GM18519 (cell line): ENCODE results near the gene SGK1.
A peak's percentile ranks its signal among the peaks of the same experiment; 100 is the strongest.
"Not testable (repeated sequence)": the region's sequence is repeated elsewhere in the genome, so short reads cannot be mapped to it uniquely, and the experiment has no call there.

Experiments
- ATAC-seq: cut with Tn5 transposase; IDR thresholded peaks from one replicate; pipeline ENCODE4 v1.9.1; 2021; ENCODE audit warnings: mild to moderate bottlenecking, moderate library complexity; ENCODE audit not compliant: unreplicated experiment, low FRiP score

SGK1 gene

DNA sequence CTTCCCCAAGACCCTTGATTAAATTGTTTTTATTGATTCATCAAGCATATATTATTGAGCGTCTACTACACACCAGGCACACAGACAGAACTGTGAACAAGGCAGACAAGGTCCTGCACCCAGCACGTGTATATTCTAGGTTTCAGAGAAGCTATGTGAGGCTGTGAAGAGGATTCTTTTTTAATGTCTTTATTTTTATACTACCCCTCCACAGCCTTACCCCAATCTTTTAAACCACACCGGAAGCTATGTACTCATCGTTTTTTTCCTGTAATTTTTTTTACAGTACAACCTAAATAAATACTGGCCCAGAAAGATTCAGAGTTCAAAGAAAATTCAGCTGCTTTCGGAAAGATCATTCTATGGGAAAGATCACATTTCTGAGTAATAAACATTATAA, 10.0 kb downstream of the SGK1 start:
- ATAC-seq: no peak

DNA sequence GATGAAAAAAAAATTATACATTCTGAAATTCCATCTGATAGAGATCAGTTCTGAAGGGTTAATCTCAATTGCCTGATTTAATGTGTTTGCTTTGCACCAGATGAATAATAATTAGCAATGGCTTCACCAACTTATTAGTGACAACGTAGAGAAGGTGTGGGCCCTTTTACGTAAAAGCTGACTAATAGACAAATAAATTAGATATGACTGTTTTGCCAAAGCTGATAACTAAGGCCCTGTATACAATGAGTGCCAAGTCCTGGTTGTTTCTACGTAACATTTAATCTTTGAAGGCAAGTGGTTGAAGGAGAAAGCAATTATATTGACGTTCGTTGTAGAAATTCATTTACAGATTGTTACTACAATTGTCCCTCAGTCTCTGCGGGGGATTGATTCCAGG, 10.8 kb downstream of the SGK1 start:
- no peak for ATAC-seq

DNA sequence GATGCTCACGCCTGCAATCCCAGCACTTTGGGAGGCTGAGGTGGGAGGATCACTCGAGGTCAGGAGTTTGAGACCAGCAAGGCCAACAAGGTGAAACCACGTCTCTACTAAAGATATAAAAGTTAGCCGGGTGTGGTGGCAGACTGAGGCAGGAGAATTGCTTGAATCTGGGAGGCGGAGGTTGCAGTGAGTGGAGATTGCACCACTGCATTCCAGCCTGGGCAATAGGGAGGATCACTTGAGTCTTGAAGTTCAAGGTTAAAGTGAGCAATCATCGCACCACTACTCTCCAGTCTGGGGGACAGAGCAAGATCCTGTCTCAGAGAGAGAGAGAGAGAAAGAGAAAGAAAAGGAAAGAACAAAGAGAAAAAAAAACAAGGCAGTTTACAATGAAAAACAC, 13.5 kb downstream of the SGK1 start:
- not testable (repeated sequence) for ATAC-seq

DNA sequence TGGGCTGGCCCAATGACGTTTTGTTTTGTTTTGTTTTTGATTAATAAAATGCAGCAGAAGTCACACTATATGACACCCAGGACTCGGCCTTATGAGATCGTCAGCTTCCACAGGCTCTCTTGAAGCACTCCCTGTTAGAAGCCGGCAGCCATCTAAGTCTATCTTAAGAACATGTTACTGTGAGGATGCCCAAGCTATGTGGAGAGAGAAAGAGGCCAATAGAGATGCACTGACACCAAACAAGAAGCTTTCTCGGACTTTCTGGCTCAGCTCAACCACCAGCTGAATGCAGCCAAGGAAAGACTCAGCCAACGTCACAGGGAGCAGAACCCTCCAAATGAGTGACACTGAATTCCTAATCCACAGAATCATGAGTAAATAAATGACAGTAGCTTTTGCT, 14.0 kb downstream of the SGK1 start:
- no peak for ATAC-seq

DNA sequence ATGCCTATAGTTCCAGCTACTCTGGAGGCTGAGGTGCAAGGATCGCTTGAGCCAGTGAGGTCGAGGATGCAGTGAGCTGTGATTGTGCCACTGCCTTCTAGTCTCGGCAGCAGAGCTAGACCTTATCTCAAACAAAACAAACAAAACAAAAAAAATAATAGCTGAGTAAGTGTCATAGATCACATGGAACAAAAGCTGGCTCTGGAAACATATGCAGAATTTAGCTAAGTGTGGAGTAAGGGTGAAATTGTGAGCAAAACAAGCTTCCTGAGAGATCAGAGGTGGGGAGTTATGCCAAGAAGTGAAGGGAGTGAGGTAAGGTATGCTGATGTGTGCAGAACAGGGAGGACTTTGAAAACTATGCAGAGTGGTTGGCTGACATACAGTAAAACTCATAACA, 18.7 kb downstream of the SGK1 start:
- no peak for ATAC-seq

DNA sequence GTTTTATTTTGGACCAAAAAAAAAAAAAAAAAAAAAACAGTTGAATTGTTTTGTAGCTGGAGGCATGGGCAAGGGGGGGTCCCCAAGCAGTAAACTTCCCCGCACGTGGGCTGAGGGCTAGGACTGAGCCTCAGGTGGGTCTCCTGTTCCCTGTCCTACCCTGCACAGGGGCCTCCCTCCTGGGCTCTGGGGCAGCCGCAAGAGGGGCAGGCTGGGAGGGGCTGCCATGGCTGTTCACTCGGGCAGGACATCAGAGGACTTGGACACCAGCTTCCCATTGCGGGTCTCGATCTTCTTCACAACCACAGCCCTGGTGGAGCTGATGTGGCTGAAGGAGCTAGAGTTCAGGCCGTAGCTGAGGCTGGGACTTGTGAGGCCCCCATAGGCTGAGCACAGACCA, 21.1 kb downstream of the SGK1 start:
- ATAC-seq: no peak

DNA sequence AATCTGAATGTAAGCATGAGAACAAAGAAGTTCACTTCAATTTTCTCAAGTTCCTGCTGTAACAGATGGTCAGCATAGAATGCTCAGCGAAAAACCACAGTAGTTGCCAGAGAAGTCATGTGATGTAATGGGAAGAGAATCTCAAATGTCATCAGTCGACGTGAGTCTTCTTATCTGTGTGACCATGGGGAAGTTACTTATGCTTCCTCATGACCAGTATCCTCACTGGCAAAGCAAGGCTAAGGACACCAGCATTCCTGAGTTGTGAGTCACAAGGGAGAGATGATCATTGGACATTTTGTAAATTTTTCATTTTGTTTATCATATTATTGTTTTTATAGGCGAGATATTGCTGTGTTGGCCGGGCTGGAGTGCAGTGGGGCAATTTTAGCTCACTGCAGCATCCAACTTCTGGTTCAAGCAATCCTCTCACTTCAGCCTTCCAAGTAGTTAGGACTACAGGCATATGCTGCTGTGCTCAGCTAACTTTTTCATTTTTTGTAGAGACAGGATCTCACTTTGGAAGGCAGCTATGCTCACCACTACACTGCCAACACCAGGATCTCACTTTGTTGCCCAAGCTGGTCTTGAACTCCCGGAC, 21.9 kb downstream of the SGK1 start:
- ATAC-seq: no peak

DNA sequence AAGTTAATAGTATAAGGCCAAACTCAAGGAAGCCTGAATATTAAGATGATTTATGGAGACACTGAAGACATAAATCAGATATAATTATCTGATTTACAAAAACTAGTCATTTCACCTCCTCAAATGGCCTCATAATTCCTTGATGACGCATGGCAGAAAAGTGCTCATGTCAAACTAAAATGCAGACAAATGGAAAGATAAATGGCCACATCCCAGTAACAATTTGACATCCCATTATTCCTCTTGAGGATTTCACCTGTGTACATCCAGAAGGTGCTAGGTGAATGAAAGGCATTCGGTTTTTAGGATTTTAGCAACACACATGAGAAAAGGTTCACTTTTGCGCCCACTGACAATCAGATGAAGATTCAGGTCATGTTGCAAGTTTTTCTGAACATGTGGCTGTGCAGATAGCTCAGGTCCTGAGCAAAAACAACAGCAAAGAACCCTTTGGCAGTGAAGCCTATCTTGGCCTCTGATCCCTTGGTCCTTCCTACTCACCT, 24.2 kb downstream of the SGK1 start:
- ATAC-seq: no peak

DNA sequence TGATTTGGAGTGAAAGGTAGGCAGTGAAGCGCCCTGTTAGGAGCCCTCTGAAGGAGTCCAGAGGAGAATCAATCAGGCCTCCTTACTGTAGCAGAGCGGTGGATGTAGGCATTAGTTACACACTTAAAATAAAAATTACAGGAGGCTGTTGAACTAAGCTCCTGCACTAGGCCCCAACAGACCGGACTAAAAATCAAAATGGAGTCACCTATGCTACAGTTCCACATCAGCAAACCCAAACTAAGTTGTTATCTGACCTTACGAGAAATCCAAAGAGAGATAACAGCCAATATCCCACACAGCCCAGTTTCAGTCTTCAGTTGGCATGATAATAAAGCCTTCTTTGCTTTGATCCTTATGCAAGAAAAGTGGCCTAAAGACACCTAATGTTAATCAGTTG, 26.8 kb downstream of the SGK1 start:
- ATAC-seq: no peak

DNA sequence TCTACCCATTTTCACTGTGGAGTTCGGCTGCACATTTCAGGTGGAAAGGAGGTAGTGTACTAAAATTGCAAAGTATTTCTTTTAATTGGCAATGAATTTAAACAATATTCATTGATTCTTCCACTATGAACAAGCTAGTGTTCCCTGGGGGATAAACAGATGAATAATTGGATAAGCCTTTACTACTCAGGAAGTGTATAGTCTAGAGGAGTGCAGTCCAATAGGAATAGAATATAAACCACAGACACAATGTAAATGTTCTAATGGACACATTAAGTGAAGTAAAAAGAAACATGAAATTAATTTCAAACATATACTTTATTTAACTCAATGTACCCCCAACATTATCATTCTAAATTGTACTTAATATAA, 28.7 kb downstream of the SGK1 start:
- ATAC-seq: no peak

DNA sequence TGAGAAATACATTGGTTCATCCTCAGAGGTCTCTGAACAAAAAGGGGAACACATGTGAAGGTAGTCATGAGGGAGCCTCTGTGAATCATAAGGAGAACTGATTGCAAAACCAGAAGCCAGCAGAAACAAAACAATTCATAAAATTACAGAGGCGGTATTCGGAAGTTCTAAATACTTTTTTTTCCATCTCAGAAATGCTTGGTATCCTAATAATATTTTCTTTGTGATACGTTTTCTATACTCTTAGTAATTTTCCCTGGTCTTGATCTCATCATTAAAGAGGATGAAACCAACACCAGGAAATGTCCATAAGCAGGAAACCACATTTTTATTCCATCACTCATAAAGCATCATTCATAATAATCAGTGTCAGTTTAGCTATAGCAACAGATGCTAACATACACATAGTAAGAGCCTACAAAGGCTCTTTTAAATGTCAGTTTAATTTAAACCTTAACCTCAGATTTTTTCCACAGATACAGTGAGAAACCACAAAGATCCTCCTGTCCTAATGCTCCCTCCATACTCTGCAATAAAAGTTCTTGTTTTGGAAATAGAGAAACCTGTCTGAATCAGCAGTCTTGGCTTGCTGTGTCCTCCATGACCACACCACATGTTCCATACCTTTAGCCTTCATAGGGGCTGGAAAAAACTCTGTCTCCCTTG, 29.2 kb downstream of the SGK1 start:
- peak; percentile 55 for ATAC-seq

DNA sequence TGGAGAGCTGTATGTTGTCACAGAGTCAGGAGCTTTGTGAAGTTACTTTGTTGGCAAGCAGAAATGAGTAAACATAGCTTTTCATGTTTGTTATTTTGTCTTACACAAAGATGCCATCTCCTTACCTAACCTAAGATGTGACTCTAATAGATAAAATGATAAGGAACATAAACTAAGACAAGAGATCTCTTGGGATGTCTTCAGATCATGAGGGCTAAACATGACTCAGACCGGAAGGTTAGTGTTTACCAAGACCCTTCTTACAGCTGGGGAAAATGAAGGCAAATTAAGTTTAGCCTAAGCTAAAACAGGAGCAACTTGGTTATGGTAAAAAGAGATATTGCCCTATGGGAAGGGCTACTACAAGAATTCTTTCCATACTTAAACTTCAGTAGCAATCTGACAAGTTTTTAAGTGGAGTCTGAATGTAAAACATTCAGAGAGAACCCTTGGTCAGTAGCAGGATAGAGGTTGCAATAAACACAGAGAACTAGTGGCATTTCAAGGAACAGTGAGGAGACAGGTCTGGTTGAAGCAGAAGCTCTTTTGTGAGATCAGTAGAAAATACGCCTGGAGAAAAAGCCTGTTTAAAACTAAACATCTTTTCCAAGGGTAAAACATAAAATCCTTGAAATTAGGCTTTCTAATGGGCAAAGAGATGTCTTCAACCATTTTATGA, 29.9 kb downstream of the SGK1 start:
- ATAC-seq: peak; percentile 31

DNA sequence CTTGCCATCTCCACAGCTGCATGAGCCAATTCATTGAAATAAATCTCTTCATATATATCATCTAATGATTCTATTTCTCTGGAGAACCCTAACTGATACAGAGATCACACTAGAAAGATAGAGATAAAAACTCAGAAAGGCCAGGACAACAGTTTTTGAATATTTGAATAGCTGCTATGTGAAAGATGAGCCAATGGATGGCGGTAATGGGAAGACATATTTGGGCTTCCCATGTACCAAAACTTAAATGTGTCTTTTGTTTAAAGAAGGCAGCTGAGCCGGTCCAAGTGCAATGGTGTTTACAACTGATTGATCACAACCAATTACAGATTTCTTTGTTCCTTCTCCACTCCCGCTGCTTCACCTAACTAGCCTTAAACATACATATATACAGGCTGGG, 35.1 kb downstream of the SGK1 start:
- no peak for ATAC-seq

DNA sequence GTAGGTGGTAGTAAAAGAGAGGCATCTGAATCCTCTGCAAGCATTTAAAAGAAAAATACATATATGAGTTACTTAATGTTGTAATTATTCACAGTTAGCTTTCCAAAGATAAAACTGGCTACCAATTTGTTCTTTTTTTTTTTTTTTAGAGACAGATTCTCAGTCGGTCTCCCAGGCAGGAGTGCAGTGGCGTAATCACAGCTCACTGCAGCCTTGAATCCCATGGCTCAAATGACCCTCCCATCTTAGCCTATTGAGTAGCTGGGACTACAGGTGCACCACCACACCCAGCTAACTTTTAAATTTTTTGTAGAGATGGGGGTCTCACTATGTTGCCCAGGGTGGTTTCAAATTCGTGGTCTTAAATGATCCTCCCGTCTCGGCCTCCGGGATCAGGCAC, 36.5 kb downstream of the SGK1 start:
- ATAC-seq: no peak

DNA sequence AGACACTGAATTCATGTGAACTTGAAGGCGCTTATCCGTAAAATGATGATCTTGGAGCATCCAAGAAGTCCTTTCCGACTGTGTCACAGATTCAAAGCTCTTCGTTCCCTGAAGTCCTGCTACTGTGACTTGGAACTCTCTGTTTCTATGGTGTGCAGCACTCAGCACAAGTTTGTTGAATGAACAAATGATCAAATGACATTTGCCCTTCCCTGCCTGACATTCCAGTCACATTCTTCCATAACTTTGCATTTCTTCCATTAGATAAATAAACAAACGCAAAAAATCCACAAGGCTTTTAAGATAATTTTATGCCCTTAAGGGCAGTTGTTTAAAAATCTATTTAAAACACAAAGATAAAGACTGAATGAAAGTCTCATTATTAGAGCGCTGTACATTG, 39.9 kb downstream of the SGK1 start:
- ATAC-seq: no peak

DNA sequence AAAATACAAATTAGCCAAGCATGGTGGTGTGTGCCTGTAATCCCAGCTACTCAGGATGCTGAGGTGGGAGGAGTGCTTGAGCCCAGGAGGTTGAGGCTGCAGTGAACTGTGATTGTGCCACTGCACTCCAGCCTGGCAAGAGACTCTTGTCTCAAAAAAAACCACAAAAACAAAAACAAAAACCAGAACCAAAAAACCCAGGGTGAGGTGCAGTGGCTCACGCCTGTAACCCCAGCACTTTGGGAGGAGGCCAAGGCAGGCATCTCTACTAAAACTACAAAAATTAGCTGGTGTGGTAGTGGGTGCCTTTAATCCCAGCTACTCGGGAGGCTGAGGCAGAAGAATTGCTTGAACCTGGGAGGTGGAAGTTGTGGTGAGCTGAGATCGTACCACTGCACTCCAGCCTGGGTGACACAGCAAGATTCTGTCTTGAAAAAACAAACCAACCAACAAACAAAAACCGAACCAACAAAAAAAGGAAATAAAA, 41.0 kb downstream of the SGK1 start:
- ATAC-seq: not testable (repeated sequence)

DNA sequence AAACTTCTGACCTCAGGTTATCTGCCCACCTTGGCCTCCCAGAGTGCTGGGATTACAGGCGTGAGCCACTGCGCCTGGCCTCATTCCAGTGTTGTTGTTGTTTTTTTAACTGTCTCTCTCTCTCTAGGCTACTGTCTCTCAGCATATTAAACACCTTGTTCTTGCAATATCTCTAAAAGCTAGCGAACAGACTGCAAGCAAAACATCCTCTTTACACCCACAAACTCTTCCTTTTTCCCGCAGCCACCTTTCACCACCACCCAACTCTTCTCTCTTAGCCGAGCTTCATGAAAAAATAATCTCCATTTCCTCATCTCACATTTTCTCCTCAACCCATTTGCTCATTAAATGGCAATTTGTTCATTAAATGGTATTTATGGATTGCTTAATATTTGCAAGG, 45.5 kb downstream of the SGK1 start:
- ATAC-seq: no peak

DNA sequence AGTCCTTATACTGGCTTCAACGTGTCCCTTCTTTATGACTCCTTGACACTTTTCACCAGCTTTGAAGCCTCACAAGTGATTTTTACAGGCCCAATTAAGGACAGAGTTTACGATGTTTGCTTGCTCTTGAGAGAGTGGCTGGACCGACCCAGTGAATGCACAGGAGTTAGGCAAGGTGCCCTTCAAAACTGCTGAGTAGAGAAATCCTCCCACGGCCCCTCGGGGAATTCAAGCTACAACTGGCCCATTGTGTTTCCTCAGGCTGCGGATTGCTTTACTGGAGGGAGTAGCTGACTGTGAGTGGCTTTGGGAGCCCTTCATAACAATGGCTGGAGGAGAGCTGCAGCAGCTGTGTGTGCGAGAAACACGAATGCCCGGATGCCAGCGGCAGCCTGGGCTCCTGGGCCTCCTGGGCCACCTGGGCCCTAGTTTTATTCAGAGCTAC, 50.0 kb downstream of the SGK1 start:
- no peak for ATAC-seq

DNA sequence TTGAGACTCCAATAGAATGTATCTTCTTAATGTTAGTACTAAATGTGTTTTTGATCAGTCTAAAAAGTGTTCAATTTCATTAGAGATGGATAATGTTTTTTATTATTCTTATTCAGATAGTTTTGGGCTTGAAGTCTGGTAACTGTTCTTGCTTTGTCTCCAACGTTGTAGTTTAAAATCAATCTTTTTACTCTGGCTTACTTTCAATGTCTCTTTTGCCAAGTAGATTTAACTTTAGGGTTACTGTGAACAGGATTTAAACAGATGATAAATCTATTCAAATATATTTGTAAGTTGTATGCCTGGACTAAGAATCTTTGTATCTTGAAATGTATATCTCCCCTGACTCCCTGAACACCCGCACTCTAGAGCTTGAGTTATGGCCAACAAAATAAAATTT, 51.1 kb downstream of the SGK1 start:
- no peak for ATAC-seq

DNA sequence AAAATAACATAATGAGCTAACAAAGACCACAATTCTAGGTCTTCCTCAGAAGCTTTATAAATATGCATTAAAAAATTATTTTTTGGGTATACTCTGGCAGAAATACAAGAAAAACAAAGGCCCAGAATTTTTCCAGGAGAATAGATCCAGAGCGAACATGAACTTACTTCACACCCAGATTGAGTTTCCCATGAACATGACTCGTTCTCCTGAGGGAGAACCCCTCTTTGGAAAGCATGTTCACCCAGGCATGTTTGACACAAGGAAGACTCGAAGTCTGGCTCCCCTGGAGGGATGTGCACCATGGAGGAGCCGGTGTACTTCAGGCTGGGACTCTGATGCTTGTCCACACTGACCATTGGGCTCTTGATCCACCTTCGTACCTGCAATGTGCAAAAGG, 56.1 kb downstream of the SGK1 start:
- ATAC-seq: no peak

DNA sequence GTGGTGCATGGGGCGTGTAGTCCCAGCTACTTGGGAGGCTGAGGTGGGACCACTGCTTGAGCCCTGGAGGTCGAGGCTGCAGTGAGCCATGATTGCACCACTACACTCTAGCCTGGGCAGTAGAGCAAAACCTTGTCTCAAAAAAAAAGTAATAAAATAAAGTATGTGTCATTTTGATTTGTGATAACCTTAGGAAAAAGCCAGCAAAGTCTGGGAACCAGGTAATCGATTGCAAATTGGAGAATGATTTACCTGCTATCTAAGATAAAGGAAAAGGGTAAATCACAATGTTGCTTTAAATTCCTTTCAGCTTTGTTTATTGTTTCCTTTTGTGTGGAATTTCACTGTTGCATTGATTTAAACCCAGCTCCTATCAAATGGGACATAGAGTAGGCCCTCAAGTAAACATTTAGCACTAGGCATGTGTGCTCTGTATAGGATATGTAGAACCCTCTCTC, 59.0 kb downstream of the SGK1 start:
- no peak for ATAC-seq

DNA sequence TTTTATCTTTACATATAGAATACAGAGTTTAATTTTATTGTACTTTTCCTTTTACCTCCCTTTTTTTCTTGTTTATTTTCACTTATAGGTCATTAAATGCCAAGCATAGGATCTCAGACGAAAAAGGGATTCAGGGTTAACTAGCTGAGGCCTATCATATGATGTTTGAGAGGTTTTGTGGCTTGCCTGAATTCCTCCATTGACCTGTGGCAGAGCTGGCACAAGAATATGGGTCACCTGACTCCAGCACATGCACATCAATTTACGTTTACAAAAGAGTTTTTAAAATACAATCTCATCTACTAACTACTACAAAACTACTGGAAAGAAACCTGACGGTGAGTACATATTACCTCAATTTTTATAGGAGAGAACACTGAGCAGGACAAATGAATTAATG, 60.4 kb downstream of the SGK1 start:
- no peak for ATAC-seq
